ENCODE data around the gene ARID4A.

- TF ChIP-seq, protein P1, sequence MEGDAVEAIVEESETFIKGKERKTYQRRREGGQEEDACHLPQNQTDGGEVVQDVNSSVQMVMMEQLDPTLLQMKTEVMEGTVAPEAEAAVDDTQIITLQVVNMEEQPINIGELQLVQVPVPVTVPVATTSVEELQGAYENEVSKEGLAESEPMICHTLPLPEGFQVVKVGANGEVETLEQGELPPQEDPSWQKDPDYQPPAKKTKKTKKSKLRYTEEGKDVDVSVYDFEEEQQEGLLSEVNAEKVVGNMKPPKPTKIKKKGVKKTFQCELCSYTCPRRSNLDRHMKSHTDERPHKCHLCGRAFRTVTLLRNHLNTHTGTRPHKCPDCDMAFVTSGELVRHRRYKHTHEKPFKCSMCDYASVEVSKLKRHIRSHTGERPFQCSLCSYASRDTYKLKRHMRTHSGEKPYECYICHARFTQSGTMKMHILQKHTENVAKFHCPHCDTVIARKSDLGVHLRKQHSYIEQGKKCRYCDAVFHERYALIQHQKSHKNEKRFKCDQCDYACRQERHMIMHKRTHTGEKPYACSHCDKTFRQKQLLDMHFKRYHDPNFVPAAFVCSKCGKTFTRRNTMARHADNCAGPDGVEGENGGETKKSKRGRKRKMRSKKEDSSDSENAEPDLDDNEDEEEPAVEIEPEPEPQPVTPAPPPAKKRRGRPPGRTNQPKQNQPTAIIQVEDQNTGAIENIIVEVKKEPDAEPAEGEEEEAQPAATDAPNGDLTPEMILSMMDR (IDR thresholded peaks at IDR 0.05), result no peak
- no peak for TF ChIP-seq POLR2A (IDR thresholded peaks at IDR 0.05)
Measured at GRCh38 chr14:58356268-58356667, 57.9 kb downstream of the ARID4A start.

Data from lower leg skin (tissue), 3 donors.